Astrocyte (in vitro differentiated cells and primary cell): ENCODE results near the gene LRRC37B.

Source experiments
- CTCF ChIP-seq: IDR thresholded peaks from 2 replicates; pipeline ENCODE4 v1.5.1; 2011; ENCODE audit warnings: low read depth, mild to moderate bottlenecking, inconsistent platforms, low read length, moderate library complexity; ENCODE audit not compliant: insufficient read depth
- EZH2 ChIP-seq: IDR thresholded peaks from 2 replicates; pipeline ENCODE4 v1.6.1; 2012; ENCODE audit warnings: mild to moderate bottlenecking, low read length, inconsistent platforms; ENCODE audit not compliant: insufficient read depth

GRCh38 chr17:32102646-32103186 lies 95.5 kb downstream of the LRRC37B start:
- TF ChIP-seq EZH2 (no peak), CTCF (no peak)
